NCI-H82 treated with DMSO at 0.1 percent for 48 hours (cell line): ENCODE data around the gene RNF130.

ENCODE experiments used
- DNase-seq: peaks from one replicate; lab custom pipeline; 2025; ENCODE audit not compliant: unreplicated experiment; lab: John Stamatoyannopoulos, UW

The RNF130 gene

GRCh38 chr5:180060192-180060591, 11.4 kb downstream of the RNF130 start:
- no peak for DNase-seq

GRCh38 chr5:180059326-180059725, 12.2 kb downstream of the RNF130 start:
- no peak for DNase-seq

GRCh38 chr5:180056153-180056552, 15.4 kb downstream of the RNF130 start:
- DNase-seq, result no peak

- DNase-seq, result no peak
Observed at GRCh38 chr5:180054226-180054625, 17.3 kb downstream of the RNF130 start.

- DNase-seq, result no peak
Observed at GRCh38 chr5:180053061-180053602, 18.4 kb downstream of the RNF130 start.

- no peak for DNase-seq
Observed at GRCh38 chr5:180052211-180052818, 19.2 kb downstream of the RNF130 start.

- no peak for DNase-seq
Observed at GRCh38 chr5:180050121-180050940, 21.2 kb downstream of the RNF130 start.

GRCh38 chr5:180049185-180049548, 22.4 kb downstream of the RNF130 start:
- DNase-seq, result no peak

- no peak for DNase-seq
Observed at GRCh38 chr5:180047667-180048066, 23.9 kb downstream of the RNF130 start.

GRCh38 chr5:180046656-180047055, 24.9 kb downstream of the RNF130 start:
- no peak for DNase-seq

- DNase-seq, result no peak
Observed at GRCh38 chr5:180045889-180046499, 25.6 kb downstream of the RNF130 start.

- DNase-seq, result no peak
Observed at GRCh38 chr5:180043377-180043776, 28.2 kb downstream of the RNF130 start.

- DNase-seq, result no peak
Observed at GRCh38 chr5:180041301-180042274, 30.0 kb downstream of the RNF130 start.

GRCh38 chr5:180040287-180041214, 31.0 kb downstream of the RNF130 start:
- DNase-seq, result no peak

GRCh38 chr5:180035206-180035931, 36.2 kb downstream of the RNF130 start:
- DNase-seq, result no peak

- DNase-seq, result no peak
Observed at GRCh38 chr5:180034564-180034963, 37.0 kb downstream of the RNF130 start.

GRCh38 chr5:180027459-180028089, 44.0 kb downstream of the RNF130 start:
- DNase-seq, result no peak

- no peak for DNase-seq
Observed at GRCh38 chr5:180026734-180027458, 44.7 kb downstream of the RNF130 start.
